ENCODE measurements around the gene PRCP. TPM values are rescaled to one million over a fixed set of nuclear protein-coding genes. Genes with fewer than 3 reads are reported as not detected.

PRCP gene
- total and polyA plus RNA-seq, 2 donors (not counting 1 experiment from before 2014, with no cell fraction given): 24.6 to 37.7 TPM

DNA sequence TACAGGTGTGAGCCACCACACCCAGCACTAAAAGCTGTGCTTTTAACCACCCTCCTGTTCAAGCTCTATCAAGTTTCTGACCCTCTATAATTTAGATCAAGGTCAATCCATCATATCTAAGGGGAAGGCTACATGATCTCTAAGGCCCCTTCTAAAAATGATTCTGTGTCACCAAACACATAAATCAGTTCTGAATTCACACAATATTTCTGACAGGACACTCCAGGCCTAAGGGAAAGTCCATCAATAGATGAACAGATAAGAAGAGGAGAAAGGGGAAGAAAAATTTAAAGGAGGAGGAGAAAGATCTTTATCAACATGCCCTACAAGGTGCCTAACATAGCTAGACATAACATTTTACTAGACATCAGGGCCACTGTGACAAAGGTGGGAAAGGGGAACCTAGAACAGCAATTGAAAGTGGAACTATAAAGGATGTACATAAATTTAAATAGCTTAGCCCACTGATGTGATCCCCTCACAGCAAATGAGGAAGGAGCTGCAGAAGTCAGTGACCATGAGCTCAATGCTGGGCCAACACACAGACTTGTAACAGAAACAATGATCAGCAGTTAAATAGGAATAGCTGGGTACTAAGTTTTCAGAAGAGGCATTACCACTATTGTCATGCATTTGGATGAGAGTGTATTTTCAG, 4.7 kb downstream of the PRCP start:
- no peaks in the 10 kb centered on the region for H3K27me3 Mint-ChIP-seq
- intact Hi-C loops (cut with micrococcal nuclease): loop anchor here (1.0 kb wide), 1 partner anchor 28 kb away; no protein-coding TSS in a partner anchor
- peak; percentile 50 for ATAC-seq (ENCODE audit: low read depth)
- peak overlapping the region; percentile 93 for H3K27ac Mint-ChIP-seq
- peaks cover 64 to 73% of the 10 kb centered on the region in 2 donors for H3K4me1 ChIP-seq (ENCODE audit: control insufficient read depth in 2 of 2, insufficient read depth in 2 of 2, low read length in 2 of 2)
- ChIA-PET CTCF (interaction anchor here (0.5 to 4.1 kb wide), 9 partner anchors 9 to 354 kb away, joined by 3 to 33 read pairs (median 4); no protein-coding TSS in a partner anchor), POLR2A (interaction anchor here (0.7 to 1.0 kb wide), 3 partner anchors 168 to 298 kb away, joined by 3 to 6 read pairs (median 3); partner anchors contain the start of genes ANKRD42 and PCF11)
- peaks cover 0 to 5% (median 5%) of the 10 kb centered on the region in 3 donors for H3K9me3 ChIP-seq (ENCODE audit: control extremely low read depth in 1 of 3, control insufficient read depth in 2 of 3, insufficient read depth in 1 of 3, low read length in 2 of 3)
- no peak for TF ChIP-seq EZH2 (IDR thresholded peaks at IDR 0.05; ENCODE audit: borderline replicate concordance, insufficient read depth, low read depth, low read length, poor library complexity, severe bottlenecking)
- TF ChIP-seq, protein P1, sequence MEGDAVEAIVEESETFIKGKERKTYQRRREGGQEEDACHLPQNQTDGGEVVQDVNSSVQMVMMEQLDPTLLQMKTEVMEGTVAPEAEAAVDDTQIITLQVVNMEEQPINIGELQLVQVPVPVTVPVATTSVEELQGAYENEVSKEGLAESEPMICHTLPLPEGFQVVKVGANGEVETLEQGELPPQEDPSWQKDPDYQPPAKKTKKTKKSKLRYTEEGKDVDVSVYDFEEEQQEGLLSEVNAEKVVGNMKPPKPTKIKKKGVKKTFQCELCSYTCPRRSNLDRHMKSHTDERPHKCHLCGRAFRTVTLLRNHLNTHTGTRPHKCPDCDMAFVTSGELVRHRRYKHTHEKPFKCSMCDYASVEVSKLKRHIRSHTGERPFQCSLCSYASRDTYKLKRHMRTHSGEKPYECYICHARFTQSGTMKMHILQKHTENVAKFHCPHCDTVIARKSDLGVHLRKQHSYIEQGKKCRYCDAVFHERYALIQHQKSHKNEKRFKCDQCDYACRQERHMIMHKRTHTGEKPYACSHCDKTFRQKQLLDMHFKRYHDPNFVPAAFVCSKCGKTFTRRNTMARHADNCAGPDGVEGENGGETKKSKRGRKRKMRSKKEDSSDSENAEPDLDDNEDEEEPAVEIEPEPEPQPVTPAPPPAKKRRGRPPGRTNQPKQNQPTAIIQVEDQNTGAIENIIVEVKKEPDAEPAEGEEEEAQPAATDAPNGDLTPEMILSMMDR (IDR thresholded peaks at IDR 0.05): no peak
- peak overlapping the region; percentile 34 for H3K9ac ChIP-seq (ENCODE audit: low read length)
- peak; percentile 86 for DNase-seq
- peaks cover 0 to 2% of the 10 kb centered on the region in 2 experiments for H3K36me3 ChIP-seq (replicated peaks in 1 of 2; ENCODE audit: control extremely low read depth in 1 of 2, control insufficient read depth in 1 of 2, extremely low read depth in 1 of 2, insufficient read depth in 2 of 2, low read length in 1 of 2)
- H3K4me2 ChIP-seq (replicated peaks; ENCODE audit: low read depth, low read length, poor library complexity, severe bottlenecking): peak overlapping the region; percentile 69
- H3K9me3 Mint-ChIP-seq (ENCODE audit: insufficient read depth): no peaks in the 10 kb centered on the region
- no peaks in the 10 kb centered on the region for H3K27me3 ChIP-seq (replicated peaks in 1 of 4; ENCODE audit: control extremely low read depth in 1 of 4, control insufficient read depth in 3 of 4, insufficient read depth in 4 of 4, low read length in 3 of 4)
- peak overlapping the region; percentile 62 for H3K4me3 Mint-ChIP-seq
- H4K20me1 ChIP-seq (ENCODE audit: control insufficient read depth, insufficient read depth, low read length, poor library complexity, severe bottlenecking): peaks cover 4% of the 10 kb centered on the region
- H3K4me1 Mint-ChIP-seq: peaks cover 59% of the 10 kb centered on the region
- peaks cover 71% of the 10 kb centered on the region for H3K79me2 ChIP-seq (ENCODE audit: control insufficient read depth, insufficient read depth, low read length)
- H3K4me3 ChIP-seq (ENCODE audit: control extremely low read depth in 1 of 5, extremely low read depth in 1 of 5, insufficient read depth in 1 of 5, low read depth in 2 of 5, low read length in 4 of 5): peak overlapping the region in 2 of 5 experiments; percentile 11 to 47
- H2AFZ ChIP-seq (ENCODE audit: insufficient read depth, low read depth, low read length, poor library complexity, severe bottlenecking): peak overlapping the region; percentile 61
- H3K27ac ChIP-seq (ENCODE audit: low read length in 2 of 2): peak overlapping the region; percentile 70 to 98

DNA sequence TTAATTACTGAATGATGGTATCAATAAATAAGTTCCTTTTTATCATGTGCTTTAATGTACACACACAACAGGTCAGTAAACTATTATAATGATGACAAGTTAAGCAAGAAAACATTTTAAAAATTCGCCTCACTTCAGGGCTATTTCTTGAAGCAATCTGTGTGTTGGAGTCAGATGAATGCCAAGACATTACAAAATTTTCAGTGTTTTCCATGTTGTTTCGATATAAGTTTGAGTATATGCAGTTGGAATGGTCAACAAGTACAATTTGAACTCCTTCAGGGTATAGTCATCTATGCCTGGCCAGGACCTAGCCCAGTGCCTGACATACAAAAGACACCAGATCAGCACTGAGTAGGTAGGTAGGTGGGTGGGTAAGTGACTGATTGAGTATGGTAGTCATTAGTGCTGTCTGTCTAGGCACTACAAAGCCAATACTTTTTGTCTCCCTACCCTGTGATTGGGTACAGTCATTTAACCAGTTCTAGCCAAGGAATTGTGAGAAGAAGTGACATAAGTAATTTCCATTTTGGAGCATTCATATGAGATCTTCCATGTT, 7.5 kb downstream of the PRCP start:
- ChIA-PET POLR2A (no interaction called here), CTCF (interaction anchor here (1.5 to 4.7 kb wide), 3 partner anchors 9 to 25 kb away, joined by 4 to 33 read pairs (median 22); partner anchors contain the start of gene DDIAS)
- Histone ChIP-seq H3K27ac (ENCODE audit: low read length in 2 of 2) (peak overlapping the region in 1 of 2 donors; percentile 98), H3K79me2 (ENCODE audit: control insufficient read depth, insufficient read depth, low read length) (peaks cover 75% of the 10 kb centered on the region), H3K9me3 (ENCODE audit: control extremely low read depth in 1 of 3, control insufficient read depth in 2 of 3, insufficient read depth in 1 of 3, low read length in 2 of 3) (peaks cover 0 to 5% (median 5%) of the 10 kb centered on the region in 3 donors), H3K4me3 (ENCODE audit: control extremely low read depth in 1 of 5, extremely low read depth in 1 of 5, insufficient read depth in 1 of 5, low read depth in 2 of 5, low read length in 4 of 5) (no peak overlapping the region), H3K27me3 (replicated peaks in 1 of 4; ENCODE audit: control extremely low read depth in 1 of 4, control insufficient read depth in 3 of 4, insufficient read depth in 4 of 4, low read length in 3 of 4) (no peaks in the 10 kb centered on the region), H3K4me1 (ENCODE audit: control insufficient read depth in 2 of 2, insufficient read depth in 2 of 2, low read length in 2 of 2) (peaks cover 67 to 77% of the 10 kb centered on the region in 2 donors), H3K9ac (ENCODE audit: low read length) (no peak overlapping the region), H4K20me1 (ENCODE audit: control insufficient read depth, insufficient read depth, low read length, poor library complexity, severe bottlenecking) (peaks cover 11% of the 10 kb centered on the region), H2AFZ (ENCODE audit: insufficient read depth, low read depth, low read length, poor library complexity, severe bottlenecking) (no peak overlapping the region), H3K4me2 (replicated peaks; ENCODE audit: low read depth, low read length, poor library complexity, severe bottlenecking) (no peak overlapping the region), H3K36me3 (replicated peaks in 1 of 2; ENCODE audit: control extremely low read depth in 1 of 2, control insufficient read depth in 1 of 2, extremely low read depth in 1 of 2, insufficient read depth in 2 of 2, low read length in 1 of 2) (peaks cover 0 to 4% of the 10 kb centered on the region in 2 experiments)
- H3K27me3 Mint-ChIP-seq: no peaks in the 10 kb centered on the region
- intact Hi-C loops (cut with micrococcal nuclease): no loop called here
- no peaks in the 10 kb centered on the region for H3K9me3 Mint-ChIP-seq (ENCODE audit: insufficient read depth)
- peaks cover 38% of the 10 kb centered on the region for H3K4me1 Mint-ChIP-seq
- no peak for DNase-seq
- H3K4me3 Mint-ChIP-seq: no peak overlapping the region
- WGBS (ENCODE audit: insufficient coverage): no CpG with 5 or more reads among the region's 2 CpGs
- TF ChIP-seq, protein P1 (IDR thresholded peaks at IDR 0.05): no peak
- TF ChIP-seq EZH2 (IDR thresholded peaks at IDR 0.05; ENCODE audit: borderline replicate concordance, insufficient read depth, low read depth, low read length, poor library complexity, severe bottlenecking): no peak
- ATAC-seq (ENCODE audit: low read depth): no peak
- peak overlapping the region; percentile 63 for H3K27ac Mint-ChIP-seq

Measured in B cell (primary cell).